Cardiac septum (tissue), 1 donor: ENCODE results near the gene BORCS6. TPM values are rescaled to one million over a fixed set of nuclear protein-coding genes. Genes with fewer than 3 reads are reported as not detected.

Experiments
- DNase-seq: peaks from one replicate; pipeline ENCODE4 v3.0.0-alpha.2; 2020; ENCODE audit warnings: low spot score
- intact Hi-C: fragments of 100-400 bp; cut with DNase I; formaldehyde crosslinking; loops from one replicate; pipeline ENCODE4 v1.14.0; 2022
- total RNA-seq: library from RNA; stranded (reverse); fragmentation: NEBNext Ultra II Directional; extraction: Animal tissue kit (Norgen Biotek cat#: 25700); gene quantifications from one replicate; pipeline ENCODE4 v1.2.1, GENCODE V29; 2021
- donor health status: DM: no; HTN: no; CAD: no.

BORCS6 gene
- total RNA-seq, 1 donor from 2014 or later, result 6.8 TPM

DNA sequence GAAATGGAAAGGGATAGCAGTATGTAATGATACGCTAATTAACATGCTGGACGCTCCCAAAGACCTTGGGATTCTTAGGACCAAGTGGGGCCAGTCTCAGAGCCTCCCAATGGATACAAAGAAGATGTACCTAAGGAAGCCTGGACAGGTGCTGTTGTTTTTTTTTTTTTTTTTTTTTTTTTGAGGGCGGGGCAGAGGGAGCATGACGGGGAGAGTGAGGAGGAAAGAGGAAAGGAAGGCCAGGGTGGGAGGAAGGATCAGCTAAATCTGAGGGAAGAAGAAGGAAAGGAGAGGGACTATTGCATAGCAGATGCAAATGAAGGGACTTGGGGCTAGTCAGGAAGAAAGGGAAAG is 29.8 kb downstream of the BORCS6 start:
- no peak for DNase-seq
- intact Hi-C loops, result no loop called here

DNA sequence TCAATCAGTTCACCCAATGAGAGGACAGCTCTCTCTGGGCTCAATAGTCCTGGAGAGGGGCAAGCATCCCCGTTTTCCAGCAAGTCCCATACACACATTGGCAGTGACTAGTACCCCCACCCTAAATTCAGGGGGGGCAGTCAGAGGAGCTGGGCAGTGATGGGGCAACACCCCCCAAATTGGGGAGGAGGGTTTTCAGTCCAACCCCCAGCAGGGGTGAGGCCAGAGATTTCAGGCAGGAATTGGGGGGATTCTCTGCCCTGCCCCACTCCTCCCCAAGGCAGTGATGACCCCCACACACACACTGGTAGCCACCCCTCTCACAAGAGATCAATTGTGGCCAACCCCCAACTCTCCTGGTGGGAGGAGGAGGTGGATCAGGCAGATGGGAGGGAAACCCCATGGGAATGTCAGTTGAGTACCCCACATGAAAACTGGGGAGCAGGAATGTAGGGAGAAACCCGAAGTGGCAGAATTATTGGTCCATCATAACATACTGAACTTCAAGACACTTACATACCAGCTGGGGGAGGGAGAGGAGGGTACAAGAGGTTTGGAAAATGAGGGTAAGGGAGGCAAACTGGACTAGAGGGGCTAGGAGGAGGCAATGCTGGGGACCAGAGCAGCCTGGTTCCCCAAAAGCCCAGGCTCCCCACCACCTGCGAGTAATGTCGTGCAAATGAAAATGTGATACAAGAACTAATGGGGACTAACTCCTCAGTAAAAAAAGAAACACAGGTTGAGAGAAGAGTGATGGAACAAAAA is 30.3 kb downstream of the BORCS6 start:
- DNase-seq, result no peak
- intact Hi-C loops, result loop anchor here (1.0 to 2.0 kb wide), 2 partner anchors 21 to 37 kb away; no protein-coding TSS in a partner anchor

DNA sequence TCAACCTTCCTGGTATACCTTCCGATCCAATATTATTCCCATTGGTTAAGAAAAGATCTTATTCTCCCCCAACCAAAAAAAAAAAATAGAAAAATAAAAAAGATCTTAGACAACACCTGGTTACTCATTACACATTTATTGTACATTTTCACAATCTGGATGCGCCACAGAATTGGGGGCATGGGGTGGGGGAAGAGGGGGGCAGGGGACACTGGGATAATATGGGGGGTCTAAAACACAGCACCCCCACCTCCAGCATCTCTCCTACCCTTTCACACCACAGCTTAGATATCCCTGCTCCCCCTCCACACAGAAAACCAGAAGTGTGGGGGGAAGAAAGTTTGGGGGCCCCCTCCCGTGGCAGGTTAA is 31.0 kb downstream of the BORCS6 start:
- intact Hi-C loops, result loop anchor here (1.0 to 2.0 kb wide), 2 partner anchors 21 to 36 kb away; no protein-coding TSS in a partner anchor
- DNase-seq, result no peak

DNA sequence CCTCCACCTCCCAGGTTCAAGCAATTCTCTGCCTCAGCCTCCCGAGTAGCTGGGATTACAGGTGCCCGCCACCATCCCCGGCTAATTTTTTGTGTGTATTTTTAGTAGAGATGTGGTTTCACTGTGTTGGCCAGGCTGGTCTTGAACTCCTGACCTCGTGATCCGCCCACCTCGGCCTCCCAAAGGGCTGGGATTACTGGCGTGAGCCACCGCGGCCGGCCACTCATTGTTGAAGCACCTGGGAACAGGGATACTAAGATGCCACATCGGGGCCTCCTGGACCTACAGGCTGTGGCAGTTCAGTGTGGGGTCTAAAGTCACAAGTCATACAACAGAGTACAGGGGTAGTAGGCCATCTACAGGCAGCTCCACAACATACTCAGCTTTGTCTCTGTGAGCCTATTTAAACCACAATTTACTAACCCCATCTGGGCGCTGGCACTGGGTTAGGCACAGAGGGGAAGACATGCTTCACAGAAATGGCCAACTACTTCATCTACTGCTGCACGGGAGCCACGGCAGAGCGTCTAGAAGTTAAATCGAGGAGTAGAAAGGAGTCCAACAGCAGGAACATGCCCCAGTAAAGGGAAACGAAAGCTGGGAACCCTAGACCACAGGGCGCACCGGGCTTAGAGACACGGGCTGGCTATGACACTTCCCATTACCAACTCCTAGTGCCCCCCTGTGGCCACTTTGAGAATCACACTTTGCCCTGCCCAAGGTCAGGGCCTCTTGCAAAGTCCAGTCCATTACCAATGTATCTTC is 31.5 kb downstream of the BORCS6 start:
- intact Hi-C loops, result loop anchor here (1.0 to 2.0 kb wide), 2 partner anchors 20 to 36 kb away; no protein-coding TSS in a partner anchor
- peak; percentile 95 for DNase-seq

DNA sequence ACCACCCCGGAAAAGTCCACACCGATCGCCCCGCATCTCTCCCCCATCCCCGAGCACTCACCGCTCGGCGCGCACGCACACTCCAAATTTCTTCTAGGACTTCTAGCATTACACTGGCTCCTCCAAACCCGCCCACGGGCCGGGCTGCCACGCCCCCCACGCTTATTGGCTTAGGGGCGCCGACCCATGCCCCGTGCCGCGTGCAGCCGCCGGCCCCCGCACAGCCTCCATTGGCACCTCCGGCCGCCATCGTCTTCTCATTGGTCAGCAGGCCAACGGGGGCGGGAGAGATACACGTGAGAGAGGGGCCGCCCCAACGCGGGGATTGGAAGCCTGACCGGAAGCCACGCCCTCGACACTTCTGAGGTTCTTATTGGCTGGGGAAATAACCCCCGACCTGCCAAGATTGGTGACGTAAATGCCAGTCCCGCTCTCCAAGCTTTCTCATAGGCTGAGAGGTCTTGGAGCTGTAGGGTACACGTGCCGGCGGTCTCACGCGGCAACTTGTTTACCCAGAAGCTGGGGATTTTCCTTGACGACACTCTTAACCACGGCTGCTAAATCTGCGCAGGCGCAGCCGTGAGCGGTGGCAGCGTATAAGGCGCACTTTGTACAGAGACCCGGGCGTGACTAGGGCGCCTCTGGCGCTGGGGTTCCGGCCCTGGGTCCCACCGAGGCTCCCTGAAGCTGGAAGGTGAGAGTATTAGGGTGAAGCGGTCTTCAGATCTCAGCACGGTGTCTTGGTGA is 33.6 kb downstream of the BORCS6 start:
- intact Hi-C loops, result loop anchor here (2.0 kb wide), 1 partner anchor 30 kb away; no protein-coding TSS in a partner anchor

DNA sequence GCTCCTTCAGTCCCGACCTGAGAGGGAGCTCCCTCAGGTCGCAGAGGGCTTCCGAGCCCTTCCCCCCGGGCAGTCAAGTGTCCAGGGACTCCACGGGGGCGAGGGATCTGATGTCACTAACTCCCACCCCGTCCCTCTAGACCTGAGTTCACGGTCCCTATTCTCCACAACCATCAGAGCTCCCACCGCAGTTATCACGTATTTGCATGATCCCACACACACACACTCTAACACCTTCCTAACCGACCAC is 34.1 kb downstream of the BORCS6 start:
- DNase-seq, result no peak
- intact Hi-C loops, result loop anchor here (2.0 kb wide), 1 partner anchor 31 kb away; no protein-coding TSS in a partner anchor

More for the DNA sequence above, 33.6 kb downstream of the BORCS6 start:
- peak; percentile 100 for DNase-seq

DNA sequence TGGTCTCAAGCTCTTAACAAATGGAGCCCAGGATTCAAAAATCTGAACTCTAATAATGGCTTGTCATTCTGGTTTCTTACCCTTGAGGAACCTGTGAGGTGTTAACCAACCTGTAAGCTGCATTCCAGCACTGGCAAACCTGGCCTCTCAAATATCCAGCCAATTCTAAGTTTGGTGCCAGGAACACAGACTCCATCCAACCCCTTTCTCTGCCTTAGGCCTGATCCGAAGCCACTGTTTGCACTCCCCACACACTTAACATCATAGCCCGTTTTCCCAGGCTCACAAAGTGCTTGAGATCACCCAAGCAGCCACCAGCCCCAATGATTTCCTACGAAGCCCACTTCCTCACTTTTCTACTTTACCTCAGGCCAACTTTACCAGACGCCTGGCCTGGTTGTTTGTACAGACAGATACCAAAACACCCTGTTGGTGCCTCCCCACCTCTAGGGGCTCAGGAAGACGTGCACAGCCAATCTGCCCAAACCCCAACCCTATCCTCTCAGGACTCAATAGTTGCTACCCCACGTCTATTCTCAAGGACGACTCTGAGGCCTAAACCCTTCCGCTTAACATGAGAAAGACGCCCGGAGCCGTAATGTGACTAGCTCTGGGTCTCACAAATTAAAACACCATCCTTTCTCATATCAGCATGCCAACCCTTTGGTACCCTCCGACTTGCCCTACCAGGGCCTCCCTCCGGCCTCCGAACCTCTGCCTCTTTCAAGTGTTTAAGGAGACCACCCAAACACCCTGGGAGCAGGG is 34.6 kb downstream of the BORCS6 start:
- intact Hi-C loops, result no loop called here
- DNase-seq, result no peak

DNA sequence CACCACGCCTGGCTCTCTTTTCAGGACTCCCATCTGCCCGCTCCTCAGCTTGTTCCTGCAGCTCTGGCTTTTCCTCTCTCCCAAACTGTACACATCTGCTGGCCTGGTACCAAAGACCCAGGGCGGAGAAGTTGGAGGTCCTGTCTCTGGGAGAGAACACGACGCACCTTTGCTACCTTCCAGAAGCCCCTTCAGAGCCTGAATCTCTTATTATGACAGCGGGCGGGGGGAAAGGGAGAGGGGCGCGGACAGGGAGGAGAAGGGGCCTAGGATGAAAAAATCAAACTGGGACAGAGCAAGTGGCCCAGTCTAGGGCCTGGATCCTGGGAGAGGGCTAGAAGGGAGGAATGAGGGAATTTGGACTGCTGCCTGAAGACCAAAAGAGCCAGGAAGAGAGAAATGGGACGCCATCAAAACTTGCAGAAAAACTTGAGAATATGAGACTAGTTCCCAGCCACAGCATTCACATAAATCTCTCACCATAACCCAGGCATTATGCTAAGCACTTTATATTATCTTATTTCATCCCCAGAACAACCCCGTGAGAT is 35.3 kb downstream of the BORCS6 start:
- intact Hi-C loops, result no loop called here
- DNase-seq, result no peak

DNA sequence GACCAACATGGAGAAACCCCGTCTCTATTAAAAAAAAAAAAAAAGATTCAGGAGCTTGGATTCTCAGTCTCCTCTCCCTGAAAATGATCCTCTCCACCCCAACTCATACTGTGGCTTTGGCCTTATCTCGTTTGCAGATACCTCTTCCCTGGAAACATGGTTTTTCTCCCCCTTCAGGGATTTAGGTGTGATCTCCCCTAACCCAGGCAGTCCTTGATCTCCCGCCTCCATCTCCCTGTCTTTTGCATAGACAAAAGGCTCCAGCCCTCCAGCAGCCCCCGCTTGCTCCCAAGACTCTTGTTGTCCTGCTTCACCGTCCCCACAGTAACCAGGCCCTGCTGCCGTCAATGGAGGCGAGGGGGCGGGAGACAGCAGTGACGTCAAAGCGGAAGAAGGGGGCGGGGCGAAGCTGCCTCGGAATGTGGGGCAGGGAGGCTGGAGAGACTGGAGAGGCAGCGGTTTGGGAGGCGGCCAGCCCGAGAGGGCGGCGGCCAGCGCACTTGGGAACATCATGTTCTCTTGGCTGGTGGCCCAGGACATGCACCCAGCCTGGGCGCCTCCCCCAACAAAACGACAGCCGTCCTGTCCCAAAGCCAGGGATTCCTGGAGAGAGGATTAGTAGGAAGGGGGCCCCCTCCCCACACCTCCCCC is 35.9 kb downstream of the BORCS6 start:
- DNase-seq, result peak; percentile 99
- intact Hi-C loops, result loop anchor here (2.0 kb wide), 1 partner anchor 311 kb away; no protein-coding TSS in a partner anchor

DNA sequence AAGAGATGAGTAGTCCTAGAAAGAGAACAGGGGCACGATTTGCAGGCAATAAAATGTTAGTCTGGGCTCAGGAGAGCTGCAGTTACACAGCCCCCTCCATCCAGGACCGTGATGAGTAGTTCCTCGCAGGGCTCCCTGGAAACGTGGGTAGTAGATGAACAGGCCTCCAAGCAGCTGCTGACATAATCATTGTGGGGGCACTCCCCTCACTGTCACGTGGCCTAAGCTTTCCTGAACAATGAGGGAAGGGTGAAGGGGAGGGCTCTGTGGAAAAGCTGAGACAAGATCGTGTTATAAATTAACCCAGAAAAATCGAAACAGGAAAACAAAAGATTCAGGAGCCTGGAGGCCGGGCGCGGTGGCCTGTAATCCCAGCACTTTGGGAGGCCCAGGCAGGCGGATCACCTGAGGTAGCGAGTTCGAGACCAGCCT is 36.4 kb downstream of the BORCS6 start:
- intact Hi-C loops, result loop anchor here (2.0 kb wide), 1 partner anchor 311 kb away; no protein-coding TSS in a partner anchor
- DNase-seq, result peak; percentile 85

DNA sequence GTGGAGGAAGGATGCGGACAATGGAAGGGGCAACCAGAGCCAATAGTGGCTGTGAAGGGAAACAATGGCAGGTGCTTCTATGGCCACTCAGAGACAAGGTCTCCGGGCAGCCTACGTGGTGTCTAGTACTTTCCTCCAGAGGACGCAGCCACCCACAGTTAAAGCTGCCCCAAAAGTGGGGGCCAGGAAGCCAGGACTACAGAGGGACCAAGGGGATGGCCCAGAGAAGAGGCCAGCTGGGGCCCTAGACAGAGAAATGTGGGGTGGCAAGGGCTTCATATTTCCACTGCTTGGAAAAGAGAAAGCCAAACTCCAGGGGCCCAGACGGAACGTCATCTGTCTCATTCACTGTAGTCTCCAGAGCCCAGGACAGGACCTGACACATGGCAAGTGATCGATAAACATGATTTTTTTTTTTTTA is 36.9 kb downstream of the BORCS6 start:
- DNase-seq, result no peak
- intact Hi-C loops, result loop anchor here (2.0 kb wide), 1 partner anchor 310 kb away; no protein-coding TSS in a partner anchor

DNA sequence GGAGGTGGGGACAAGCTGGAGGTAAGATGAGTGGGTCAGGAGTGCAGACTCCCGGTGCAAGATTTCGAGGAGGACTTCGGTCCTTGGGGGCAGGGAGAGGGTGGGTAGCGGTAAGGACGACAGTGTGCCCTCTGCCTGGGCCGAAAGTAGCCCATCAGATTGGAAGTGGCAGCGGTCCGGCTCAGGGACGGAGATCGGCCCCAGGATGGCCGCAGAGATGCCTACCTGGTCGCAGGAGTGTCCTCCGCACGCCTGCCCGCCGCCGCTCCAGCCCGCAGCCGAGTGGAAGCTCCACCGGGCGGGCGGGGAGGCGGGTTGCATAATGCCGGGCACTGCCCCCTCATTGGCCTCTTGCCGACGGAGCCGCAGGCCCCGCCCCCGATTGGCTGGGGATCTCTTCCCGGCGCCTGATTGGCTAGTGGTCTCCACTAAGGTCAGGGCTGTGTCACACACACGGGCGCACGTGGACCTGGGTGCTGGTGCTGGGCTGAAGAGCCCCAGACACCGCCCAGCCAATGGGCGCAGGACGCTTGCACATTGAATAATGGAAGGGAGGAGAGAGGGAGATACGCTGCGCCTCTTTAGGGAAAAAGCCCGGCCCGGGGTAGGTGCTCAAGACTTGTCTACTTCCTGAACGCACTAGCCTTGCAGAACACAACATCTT is 37.7 kb downstream of the BORCS6 start, which contains the start of gene PER1:
PER1 (minus strand) TSS at position 293 of the 664 bp plus-strand sequence. CDS start 1,698 bp downstream, outside the sequence.
- intact Hi-C loops, result loop anchor here (2.0 kb wide), 1 partner anchor 309 kb away; no protein-coding TSS in a partner anchor
- peak; percentile 96 for DNase-seq

DNA sequence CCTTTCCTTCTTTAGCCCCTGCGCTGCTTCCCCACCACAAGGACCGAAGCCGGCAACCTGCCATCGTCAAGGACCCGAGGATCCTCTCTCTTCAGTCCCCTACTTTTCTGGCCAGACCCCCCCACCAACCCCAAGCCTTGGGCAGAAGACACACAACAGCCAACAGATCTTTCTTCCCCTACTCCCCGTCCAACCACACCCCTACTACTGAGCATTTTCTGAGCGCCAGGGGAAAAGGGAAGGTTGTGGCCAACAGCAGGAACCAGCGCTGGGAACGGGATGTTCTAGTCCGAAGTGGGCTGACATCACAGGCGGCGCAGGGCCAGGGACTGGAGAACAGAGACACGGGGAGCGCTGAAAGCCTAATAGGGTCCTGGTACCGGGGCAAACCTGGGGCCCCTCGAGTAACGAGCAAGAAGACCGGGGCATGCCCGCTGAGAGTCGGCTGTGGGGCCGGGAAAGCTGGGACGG is 38.3 kb downstream of the BORCS6 start:
- DNase-seq, result peak; percentile 92
- intact Hi-C loops, result loop anchor here (2.0 kb wide), 1 partner anchor 309 kb away; no protein-coding TSS in a partner anchor

DNA sequence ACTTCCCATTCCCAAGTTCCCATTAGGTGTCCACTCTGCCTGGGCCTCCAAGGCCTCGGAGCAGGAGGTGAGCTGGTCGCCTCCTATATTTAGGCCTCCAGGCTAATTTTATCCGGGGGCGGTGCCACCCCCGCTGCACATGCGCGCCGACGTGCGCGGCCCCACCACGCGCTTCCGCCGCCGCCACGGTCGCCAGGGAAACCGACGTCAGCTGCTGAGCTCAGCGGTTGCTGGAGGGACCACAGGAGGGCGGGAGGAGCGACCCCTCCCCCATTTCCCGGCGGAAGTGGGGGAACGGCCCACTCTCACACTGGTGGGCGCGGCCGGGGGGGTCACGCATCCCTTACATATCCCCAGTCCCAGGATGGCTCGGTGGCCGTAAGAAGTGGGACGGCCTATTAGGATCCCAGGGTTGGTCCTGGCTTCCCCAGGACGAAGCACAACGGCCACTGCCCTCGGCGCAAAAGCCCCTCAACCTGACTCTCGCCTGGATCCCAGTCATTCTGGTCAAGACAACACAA is 38.8 kb downstream of the BORCS6 start:
- peak; percentile 97 for DNase-seq
- intact Hi-C loops, result no loop called here

DNA sequence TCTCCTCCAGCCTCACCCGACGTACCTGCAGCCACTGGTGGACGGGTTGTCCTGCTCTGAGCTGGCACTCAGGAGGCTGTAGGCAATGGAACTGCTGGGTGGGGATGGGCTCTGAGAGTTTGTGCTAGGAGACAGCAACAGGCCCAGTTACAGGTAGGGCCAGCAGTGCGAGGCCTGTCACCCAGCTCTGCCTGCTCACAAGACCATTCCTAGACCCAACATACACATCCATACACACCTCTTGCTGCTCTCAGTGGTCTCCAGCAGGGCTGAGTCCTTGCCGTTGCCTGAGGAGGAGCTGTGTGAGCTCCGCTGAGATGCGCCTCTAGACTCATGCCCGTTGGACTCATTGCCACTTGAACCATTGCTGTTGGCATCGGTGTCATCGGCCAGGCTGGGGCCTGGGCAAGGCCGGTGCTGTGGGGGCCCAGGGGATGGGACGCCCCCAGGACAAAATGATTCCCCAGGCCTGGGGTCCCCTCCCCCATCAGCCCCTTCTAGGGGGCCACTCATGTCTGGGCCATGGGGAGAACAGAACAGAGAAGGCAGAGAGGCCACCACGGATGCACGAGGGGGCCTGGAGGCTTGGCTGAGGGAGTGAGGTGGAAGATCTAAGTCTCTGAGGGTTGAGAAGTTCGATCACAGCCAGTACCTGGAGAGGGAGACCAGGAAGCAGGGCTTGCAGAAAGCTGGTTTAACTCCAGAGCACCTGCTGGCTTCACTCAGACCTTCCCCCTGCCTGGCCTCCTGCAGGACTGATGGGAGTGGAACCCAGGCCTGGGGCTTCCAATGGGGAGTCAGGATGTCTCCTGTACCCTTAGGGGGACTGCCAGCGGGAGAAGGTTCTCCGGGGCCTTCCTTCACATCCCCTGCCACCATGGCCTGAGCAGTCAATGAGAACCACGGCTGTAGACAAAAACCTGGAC is 39.5 kb downstream of the BORCS6 start:
- no peak for DNase-seq
- intact Hi-C loops, result no loop called here
